ENCODE measurements around the gene CIAO3.

GRCh38 chr16:763369-764183 is 22.8 kb upstream of the CIAO3 start:
- TF ChIP-seq EZH2 (IDR thresholded peaks at IDR 0.05) (no peak), REST (IDR thresholded peaks at IDR 0.05; ENCODE audit: low read depth) (no peak), POLR2AphosphoS5 (IDR thresholded peaks at IDR 0.05; ENCODE audit: low read depth, low read length) (no peak), EZH2phosphoT487 (IDR thresholded peaks at IDR 0.05; ENCODE audit: borderline replicate concordance) (no peak), RAD21 (IDR thresholded peaks at IDR 0.05; ENCODE audit: low read depth) (no peak), POLR2A (IDR thresholded peaks at IDR 0.05; ENCODE audit: borderline replicate concordance, extremely low read depth, insufficient read depth, insufficient read length) (no peak), ZFX (IDR thresholded peaks at IDR 0.05) (no peak), SRF (IDR thresholded peaks at IDR 0.05; ENCODE audit: low read depth) (no peak), ELF1 (IDR thresholded peaks at IDR 0.05; ENCODE audit: borderline replicate concordance, low read depth) (no peak), CEBPB (IDR thresholded peaks at IDR 0.05; ENCODE audit: low read depth) (no peak), MAX (IDR thresholded peaks at IDR 0.05) (no peak), YY1 (IDR thresholded peaks at IDR 0.05; ENCODE audit: extremely low read depth, insufficient replicate concordance, low read depth, low read length) (no peak)
- TF ChIP-seq, protein P1, sequence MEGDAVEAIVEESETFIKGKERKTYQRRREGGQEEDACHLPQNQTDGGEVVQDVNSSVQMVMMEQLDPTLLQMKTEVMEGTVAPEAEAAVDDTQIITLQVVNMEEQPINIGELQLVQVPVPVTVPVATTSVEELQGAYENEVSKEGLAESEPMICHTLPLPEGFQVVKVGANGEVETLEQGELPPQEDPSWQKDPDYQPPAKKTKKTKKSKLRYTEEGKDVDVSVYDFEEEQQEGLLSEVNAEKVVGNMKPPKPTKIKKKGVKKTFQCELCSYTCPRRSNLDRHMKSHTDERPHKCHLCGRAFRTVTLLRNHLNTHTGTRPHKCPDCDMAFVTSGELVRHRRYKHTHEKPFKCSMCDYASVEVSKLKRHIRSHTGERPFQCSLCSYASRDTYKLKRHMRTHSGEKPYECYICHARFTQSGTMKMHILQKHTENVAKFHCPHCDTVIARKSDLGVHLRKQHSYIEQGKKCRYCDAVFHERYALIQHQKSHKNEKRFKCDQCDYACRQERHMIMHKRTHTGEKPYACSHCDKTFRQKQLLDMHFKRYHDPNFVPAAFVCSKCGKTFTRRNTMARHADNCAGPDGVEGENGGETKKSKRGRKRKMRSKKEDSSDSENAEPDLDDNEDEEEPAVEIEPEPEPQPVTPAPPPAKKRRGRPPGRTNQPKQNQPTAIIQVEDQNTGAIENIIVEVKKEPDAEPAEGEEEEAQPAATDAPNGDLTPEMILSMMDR (IDR thresholded peaks at IDR 0.05 in 2 of 3, conservative IDR thresholded peaks at IDR 0.05 in 1 of 3; ENCODE audit: borderline replicate concordance in 1 of 3, insufficient read depth in 1 of 3, low read depth in 2 of 3, low read length in 2 of 3) = no peak
